Right lobe of liver (tissue), 4 donors: Measurements from ENCODE around the gene HDAC4.

Experiments
- CTCF ChIP-seq, 4 donors: fragments of 200-600 bp in 3 of 4; fragments of 450-650 bp in 1 of 4; IDR thresholded peaks; one replicate each; pipeline versions ENCODE4 v1.5.1 to v1.8.0; 2016 to 2022; ENCODE audit warnings: antibody characterized with exemption in 4 of 4, mild to moderate bottlenecking in 2 of 4
- POLR2A ChIP-seq: fragments of 450-650 bp; IDR thresholded peaks from one replicate; pipeline ENCODE4 v1.6.1; 2017; ENCODE audit warnings: antibody characterized with exemption, mild to moderate bottlenecking
- donor health status: DM: no; HTN: no; CAD: no.
- donor health status: DM: no; HTN: no; CAD: no.
- donor health status: DM: no; HTN: yes; CAD: no.

GRCh38 chr2:239146011-239146641 lies 254.7 kb downstream of the HDAC4 start:
- no peak for TF ChIP-seq POLR2A
- TF ChIP-seq CTCF (IDR thresholded peaks at IDR 0.05) = no peak
